HEK293 (cell line): ENCODE measurements around the gene PGM1.

Experiments
- REST ChIP-seq: fragments of 450-650 bp; formaldehyde crosslinking; IDR thresholded peaks from 2 replicates; pipeline ENCODE4 v1.5.1; 2016; ENCODE audit warnings: missing biosample characterization, missing genetic modification characterization
- ZBTB1 ChIP-seq: fragments of 450-650 bp; formaldehyde crosslinking; IDR thresholded peaks from 2 replicates; pipeline ENCODE4 v1.5.1; 2016; ENCODE audit warnings: missing biosample characterization, missing genetic modification characterization
- ZFP37 ChIP-seq: fragments of 450-650 bp; formaldehyde crosslinking; IDR thresholded peaks from 2 replicates; pipeline ENCODE4 v1.5.1; 2016; ENCODE audit warnings: missing biosample characterization, missing genetic modification characterization
- ZNF394 ChIP-seq: fragments of 450-650 bp; formaldehyde crosslinking; IDR thresholded peaks from 2 replicates; pipeline ENCODE4 v1.5.1; 2016; ENCODE audit warnings: missing biosample characterization, missing genetic modification characterization, mild to moderate bottlenecking, moderate library complexity, borderline replicate concordance
- ZNF664 ChIP-seq: fragments of 450-650 bp; formaldehyde crosslinking; IDR thresholded peaks from 2 replicates; pipeline ENCODE4 v1.5.1; 2016; ENCODE audit warnings: missing biosample characterization, missing genetic modification characterization
- ZNF704 ChIP-seq: fragments of 450-650 bp; formaldehyde crosslinking; IDR thresholded peaks from 2 replicates; pipeline ENCODE4 v1.5.1; 2016; ENCODE audit warnings: missing biosample characterization, missing genetic modification characterization
- ZNF792 ChIP-seq: fragments of 450-650 bp; formaldehyde crosslinking; IDR thresholded peaks from 2 replicates; pipeline ENCODE4 v1.5.1; 2016; ENCODE audit warnings: missing biosample characterization, missing genetic modification characterization
- TF ChIP-seq, protein P1 (sequence below): fragments of 450-650 bp; formaldehyde crosslinking; IDR thresholded peaks from 2 replicates; pipeline ENCODE4 v1.5.1; 2016; ENCODE audit warnings: missing biosample characterization, missing genetic modification characterization

GRCh38 chr1:63665410-63665809 is 72.2 kb downstream of the PGM1 start:
- TF ChIP-seq, protein P1, sequence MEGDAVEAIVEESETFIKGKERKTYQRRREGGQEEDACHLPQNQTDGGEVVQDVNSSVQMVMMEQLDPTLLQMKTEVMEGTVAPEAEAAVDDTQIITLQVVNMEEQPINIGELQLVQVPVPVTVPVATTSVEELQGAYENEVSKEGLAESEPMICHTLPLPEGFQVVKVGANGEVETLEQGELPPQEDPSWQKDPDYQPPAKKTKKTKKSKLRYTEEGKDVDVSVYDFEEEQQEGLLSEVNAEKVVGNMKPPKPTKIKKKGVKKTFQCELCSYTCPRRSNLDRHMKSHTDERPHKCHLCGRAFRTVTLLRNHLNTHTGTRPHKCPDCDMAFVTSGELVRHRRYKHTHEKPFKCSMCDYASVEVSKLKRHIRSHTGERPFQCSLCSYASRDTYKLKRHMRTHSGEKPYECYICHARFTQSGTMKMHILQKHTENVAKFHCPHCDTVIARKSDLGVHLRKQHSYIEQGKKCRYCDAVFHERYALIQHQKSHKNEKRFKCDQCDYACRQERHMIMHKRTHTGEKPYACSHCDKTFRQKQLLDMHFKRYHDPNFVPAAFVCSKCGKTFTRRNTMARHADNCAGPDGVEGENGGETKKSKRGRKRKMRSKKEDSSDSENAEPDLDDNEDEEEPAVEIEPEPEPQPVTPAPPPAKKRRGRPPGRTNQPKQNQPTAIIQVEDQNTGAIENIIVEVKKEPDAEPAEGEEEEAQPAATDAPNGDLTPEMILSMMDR (tag by site-specific recombination), result no peak
- TF ChIP-seq ZFP37 (tag by site-specific recombination) (no peak), ZNF664 (tag by site-specific recombination) (no peak), ZNF792 (tag by site-specific recombination) (no peak), ZNF704 (no peak), ZBTB1 (tag by site-specific recombination) (no peak), REST (tag by site-specific recombination) (no peak), ZNF394 (tag by site-specific recombination) (no peak)
